ENCODE data around the gene HSPA4.
"Not testable (repeated sequence)": the region's sequence is repeated elsewhere in the genome, so short reads cannot be mapped to it uniquely, and the experiment has no call there.

Gene HSPA4
- 68.4 to 87.3 (median 73.5) reads per million in 4 donors for total RNA-seq

GRCh38 chr5:133051542-133052316, at the start of gene HSPA4:
HSPA4 (plus strand) TSS chr5:133052013; CDS start chr5:133052251, 238 bp downstream.
- peak; percentile 94 to 98 (median 97) for DNase-seq

- DNase-seq = no peak
These were observed 45.2 kb upstream of the HSPA4 start for GRCh38 chr5:133006653-133007052.

DNA sequence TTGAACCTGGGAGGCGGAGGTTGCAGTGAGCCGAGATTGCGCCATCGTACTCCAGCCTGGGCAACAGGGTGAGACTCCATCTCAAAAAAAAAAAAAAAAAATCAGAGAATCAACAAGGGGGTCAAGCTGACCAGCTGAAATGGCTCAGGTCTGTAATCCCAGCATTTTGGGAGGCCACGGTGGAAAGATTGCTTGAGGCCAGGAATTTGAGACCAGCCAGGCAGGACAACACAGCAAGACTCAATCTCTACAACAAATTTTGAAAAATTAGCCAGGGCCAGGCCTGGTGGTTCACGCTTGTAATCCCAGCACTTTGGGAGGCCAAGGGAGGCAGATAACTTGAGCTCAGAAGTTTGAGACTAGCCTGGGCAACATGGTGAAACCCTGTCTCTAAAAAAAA, 43.4 kb upstream of the HSPA4 start:
- not testable (repeated sequence) for DNase-seq

DNA sequence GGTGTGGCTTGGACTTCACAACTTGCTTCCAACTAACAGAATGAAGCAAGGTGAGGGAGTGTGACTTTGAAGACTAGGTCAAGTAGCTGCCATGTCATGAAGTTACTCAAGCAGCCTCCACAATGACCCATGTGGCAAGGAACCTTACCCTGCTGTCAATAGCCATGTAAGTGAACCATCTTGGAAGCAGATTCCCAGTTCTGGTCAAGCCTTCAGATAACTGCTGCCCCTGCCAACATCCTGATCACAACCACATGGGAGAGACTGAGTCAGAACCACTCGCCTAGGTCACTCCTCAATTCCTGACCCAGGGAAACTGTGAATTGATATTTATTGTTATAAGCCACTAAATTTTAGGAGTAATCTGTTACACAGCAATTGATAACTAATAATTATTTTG, 36.3 kb upstream of the HSPA4 start:
- DNase-seq = no peak

DNA sequence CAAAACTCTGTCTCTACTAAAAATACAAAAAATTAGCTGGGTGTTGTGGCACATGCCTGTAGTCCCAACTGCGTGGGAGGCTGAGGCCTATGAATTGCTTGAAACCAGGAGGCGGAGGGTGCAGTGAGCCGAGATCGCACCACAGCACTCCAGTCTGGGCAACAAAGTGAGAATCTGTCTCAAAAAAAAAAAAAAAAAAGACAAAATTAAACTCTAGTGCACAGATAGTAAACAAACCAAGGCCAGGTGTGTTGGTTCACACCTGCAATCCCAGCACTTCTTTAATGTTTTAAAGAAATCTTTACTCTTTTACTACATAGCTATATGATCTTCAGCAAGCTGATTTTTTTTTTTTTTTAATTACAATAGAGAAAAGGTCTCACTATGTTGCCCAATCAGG, 33.8 kb upstream of the HSPA4 start:
- no peak for DNase-seq

GRCh38 chr5:133019471-133019870, 32.3 kb upstream of the HSPA4 start:
- DNase-seq = not testable (repeated sequence)

DNA sequence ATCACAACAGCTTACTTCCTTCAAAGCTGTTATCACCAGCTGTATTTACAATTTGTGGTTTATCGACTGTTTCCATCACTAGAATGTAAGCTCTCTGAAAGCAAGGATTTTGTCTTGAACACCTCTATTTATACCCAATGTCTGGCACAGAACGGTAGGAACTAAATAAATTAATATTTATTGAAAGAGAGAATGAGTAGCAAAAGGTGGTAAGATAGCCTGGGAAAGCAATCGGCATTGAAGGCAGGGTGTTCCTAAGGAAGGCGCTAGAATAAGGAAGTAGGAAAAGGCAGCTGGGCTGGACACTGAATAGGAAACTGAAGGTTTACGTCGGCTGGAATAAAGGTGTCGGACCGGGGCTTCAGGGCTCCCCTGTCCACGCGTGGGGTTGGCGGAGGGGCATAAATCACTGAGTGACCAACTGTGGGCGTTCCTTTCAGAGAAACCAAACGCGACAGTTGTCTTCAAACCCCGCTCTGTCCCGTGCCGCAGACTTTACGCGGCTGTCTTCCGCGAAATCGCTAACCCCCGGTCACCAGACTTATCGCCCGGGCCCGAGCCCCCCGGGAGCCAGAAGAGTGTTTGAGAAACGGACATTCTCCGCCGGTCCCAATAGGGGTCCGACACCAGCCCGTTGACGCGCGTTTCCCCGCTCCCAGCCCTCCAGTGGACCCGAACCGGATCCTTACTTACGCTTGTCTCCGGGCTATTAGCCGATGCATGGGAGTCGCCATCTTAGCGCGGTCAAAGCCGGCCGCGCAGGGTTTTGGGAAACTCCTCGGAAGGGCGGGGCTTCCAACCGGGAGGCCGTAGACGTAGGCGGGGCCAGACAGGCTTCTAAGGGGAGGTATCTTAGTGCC, 25.8 kb upstream of the HSPA4 start, which contains the start of gene ZCCHC10:
ZCCHC10 (minus strand) TSS at position 746 of the 860 bp plus-strand sequence; CDS start at position 734, 12 bp downstream.
- DNase-seq = peak; percentile 81 to 92 (median 84)

DNA sequence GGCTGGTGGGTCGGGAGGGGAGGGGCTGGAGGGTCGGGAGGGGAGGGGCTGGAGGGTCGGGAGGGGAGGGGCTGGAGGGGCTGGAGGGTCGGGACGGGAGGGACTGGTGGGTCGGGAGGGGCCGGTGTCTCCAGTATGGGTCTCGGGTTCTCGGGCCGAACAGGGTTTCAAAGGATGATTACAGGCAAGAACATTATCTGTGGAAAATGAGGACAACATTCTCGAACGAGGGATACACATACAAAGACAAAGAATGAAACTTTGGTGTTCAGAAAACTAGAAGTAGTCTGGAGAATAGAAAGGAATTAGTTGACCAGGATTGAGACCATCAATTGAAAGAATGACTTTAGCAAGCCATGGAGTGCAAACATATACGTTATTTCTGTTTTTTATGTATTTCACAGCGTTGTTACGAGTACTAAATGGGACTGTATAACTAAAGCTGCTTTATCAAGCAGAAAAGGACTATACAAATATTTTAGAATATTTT, 25.1 kb upstream of the HSPA4 start:
- no peak for DNase-seq

DNA sequence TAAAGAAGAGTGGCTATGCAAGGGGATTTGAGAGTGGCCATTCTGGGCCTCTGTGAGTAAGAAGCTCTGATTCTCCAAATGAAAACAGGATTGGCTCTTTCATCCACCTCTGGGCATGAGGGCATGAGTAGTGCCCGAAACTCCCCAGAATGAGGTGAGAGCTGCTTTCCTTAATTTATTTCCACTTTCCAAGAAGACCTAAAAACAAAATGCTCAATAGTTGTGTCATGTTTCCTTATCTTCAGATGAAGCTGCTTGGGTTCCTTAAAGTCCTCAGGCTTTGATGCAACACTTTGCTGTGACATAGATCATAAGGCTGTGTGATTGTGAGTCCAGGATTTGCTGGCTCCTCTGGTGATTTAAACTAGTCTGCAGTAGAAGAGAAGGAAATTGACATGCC, 22.4 kb upstream of the HSPA4 start:
- no peak for DNase-seq

- DNase-seq = no peak
These were observed 21.3 kb upstream of the HSPA4 start for GRCh38 chr5:133030343-133031005.

GRCh38 chr5:133032852-133033742, 18.7 kb upstream of the HSPA4 start:
- DNase-seq = no peak

DNA sequence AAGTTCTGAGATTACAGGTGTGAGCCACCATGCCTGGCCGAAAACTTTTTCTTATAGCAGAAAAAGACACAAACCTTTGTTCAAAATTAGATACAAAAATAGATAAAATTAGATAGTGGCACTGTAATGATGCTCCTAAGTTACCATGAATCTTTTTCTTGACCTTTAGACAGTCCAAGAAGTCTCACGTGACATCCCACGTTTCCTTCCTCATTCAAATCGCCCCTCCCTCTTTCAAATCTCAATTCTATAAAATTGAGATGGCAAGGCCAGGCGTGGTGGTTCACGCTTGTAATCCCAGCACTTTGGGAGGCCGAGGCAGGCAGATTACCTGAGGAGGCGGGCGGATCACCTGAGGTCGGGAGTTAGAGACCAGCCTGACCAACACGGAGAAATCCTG, 17.7 kb upstream of the HSPA4 start:
- DNase-seq = no peak

DNA sequence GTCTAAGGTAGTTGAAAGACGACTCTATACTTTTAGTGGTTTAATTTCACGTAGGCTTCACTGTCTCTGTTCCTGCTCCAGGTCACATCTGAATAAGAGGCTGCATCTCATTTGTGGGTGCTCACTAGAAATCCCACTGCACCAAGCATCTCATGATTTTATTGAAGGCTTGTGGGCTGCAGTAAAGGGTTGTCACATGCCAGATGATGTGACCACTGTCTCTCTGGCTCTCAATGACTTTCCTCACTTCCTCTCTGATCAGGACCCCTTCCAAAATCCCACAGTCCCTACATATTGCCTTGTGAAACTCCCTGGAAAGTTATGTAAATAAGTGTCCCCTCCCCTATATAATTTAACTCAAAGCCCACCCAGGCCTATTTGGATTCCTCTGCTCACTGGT, 16.6 kb upstream of the HSPA4 start:
- no peak for DNase-seq

DNA sequence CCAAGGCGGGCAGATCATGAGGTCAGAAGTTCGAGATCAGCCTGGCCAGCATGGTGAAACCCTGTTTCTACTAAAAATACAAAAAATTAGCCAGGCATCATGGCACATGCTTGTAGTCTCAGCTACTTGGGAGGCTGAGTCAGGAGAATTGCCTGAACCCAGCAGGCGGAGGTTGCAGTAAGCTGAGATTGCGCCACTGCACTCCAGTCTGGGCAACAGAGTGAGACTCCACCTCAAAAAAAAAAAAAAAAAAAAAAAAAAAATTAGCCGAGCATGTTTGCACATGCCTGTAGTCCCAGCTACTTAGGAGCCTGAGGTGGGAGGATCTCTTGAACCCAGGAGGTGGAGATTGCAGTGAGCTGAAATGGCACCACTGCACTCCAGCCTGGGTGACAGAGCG, 15.1 kb upstream of the HSPA4 start:
- DNase-seq = not testable (repeated sequence)

GRCh38 chr5:133041157-133041784, 10.5 kb upstream of the HSPA4 start:
- no peak for DNase-seq

DNA sequence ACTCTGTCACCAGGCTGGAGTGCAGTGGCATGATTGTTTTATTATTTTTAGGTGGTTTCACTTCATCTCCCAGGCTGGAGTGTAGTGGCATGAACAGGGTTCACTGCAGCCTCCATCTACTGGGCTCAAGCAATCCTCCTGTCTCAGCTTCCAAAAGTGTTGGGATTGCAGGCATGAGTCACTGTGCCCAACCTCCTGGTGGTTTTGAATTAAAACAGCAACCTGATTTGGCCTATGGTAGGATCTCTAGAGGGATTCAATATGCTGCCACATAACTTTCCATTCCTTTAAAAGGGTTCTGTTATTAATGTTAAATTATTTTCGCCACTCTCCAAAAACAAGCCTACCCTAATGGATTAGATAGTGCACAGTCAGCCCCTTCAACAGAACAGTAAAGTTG, 9.9 kb upstream of the HSPA4 start:
- no peak for DNase-seq

DNA sequence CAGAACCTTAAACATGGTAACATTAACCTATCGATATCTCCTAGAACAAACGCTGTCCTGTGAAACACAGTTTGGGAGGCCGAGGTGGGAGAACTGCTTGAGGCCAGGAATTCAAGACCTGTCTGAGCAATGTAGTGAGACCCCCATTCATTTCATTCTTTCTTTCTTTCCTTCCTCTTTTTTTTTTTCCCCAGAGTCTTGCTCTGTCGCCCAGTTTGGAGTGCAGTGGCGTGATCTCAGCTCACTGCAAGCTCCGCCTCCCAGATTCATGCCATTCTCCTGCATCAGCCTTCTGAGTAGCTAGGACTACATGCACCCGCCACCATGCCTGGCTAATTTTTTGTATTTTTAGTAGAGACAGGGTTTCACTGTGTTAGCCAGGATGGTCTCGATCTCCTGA, 5.3 kb upstream of the HSPA4 start:
- DNase-seq = not testable (repeated sequence)

- DNase-seq = no peak
These were observed 4.4 kb upstream of the HSPA4 start for GRCh38 chr5:133047404-133047803.

DNA sequence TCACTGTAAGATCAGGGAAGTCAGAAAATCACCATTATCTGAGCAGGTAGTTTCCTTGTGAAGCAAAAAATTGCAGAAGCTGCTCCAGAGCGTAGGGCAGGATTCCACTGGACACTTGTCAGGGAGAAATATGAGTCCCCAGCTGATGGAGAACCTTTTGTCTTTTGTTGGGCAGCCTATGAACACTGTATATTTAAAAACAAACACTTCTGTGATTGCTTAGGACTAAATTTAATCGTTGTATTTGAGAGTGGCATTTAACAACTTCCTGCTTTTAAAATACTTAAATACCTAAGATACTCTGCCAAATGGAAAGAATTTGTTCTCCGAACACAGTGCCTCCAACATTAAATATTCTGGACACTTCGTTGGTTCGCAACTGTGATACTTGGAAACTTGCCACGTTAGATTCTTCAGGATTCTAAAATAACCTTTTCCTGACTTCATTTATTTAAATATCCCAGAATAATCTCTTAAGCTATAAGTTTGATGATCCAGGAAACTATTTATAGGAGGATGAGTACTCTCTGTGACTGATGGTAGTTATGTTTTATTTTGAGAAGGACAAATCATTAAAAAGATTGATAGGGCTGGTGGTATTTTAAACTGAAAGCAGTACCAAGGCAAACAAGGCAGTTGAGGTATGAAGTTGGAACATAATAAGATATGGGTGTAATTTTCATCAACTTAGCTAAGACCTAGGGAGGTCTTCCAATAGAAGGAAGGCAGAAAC, 2.7 kb upstream of the HSPA4 start:
- no peak for DNase-seq

DNA sequence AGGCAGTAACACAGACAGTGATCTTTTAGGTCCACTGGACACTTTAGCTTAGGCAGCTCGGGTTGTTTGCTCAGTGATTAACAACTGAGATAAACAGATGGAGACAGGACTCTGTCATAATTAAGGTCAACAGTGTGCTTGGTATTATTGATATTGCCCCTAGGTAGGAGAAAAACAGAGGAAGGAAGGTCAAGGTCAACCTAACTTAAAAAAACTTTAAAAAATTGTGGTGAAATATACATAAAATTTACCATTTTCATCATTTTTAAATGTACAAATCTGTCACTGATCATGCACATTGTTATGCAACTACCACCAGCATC, 2.1 kb upstream of the HSPA4 start:
- DNase-seq = no peak

- DNase-seq = peak in 1 of 5 donors; percentile 6
These were observed 1.3 kb upstream of the HSPA4 start for GRCh38 chr5:133050521-133050920.

Data from T-helper 1 cell (primary cell).